SW 1271 (cell line): ENCODE data around the gene GDPD2.
"Not testable (repeated sequence)": the region's sequence is repeated elsewhere in the genome, so short reads cannot be mapped to it uniquely, and the experiment has no call there.

Experiments used
- DNase-seq, 2 experiments: peaks; one replicate each; lab custom pipeline; 2025; lab: John Stamatoyannopoulos, UW

GDPD2 gene

DNA sequence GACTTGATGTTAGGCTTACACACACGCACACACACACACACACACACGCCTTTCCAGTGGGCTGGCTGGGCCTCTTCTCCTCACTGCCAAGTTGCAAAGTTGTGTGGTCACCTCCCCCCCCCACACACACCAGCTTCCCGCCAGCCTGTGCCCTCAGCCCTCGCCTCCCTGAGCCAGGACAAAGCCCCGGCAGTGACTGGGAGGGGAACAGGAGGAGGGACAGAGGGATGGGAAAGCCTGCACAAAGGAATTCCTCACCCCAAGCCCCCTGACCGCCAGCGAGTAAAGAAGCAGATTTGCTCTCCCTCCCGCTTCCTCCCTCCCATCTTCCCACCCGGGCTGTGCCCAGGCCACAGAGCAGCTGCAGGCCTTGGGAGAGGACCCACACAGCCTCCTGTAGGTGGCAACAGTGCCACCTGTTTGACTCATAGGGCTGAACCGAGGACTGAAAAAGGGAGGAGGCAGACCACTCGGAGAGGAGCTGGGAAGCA lies at the start of gene GDPD2:
Gene GDPD2 (plus strand): TSS at position 464 of the 491 bp plus-strand sequence. CDS start 1,671 bp downstream, outside the sequence.
- DNase-seq, result no peak

DNA sequence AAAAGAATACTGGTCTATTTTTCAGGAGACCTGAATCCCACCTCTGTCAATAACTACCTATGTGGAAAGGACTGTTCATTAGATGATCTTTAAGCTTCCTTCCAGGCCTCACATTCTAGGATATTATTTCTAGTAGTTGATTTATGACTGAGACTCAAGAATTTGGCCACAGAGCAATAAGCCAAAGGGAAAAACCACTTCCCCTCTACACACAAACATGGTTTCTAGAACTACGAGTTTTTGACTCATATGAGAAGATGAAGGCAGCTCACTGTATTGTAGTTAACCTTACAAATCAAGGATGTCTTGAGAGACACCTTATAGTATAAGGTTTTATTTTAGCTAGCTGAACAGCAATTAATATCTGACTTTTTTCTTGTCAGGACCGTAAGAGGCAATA lies 36.9 kb upstream of the GDPD2 start:
- DNase-seq, result no peak

GRCh38 chrX:70398899-70399298 lies 24.2 kb upstream of the GDPD2 start:
- peak in 1 of 2 experiments; percentile 12 for DNase-seq

DNA sequence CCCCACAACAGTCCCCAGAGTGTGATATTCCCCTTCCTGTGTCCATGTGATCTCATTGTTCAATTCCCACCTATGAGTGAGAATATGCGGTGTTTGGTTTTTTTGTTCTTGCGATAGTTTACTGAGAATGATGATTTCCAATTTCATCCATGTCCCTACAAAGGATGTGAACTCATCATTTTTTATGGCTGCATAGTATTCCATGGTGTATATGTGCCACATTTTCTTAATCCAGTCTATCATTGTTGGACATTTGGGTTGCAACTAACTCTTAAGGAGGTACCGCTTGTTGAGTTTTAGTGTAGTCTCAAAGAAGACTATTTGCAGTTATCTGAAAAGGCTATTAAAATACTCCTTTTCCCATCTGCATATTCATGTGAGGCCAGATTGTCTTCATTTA lies 22.9 kb upstream of the GDPD2 start:
- not testable (repeated sequence) for DNase-seq

GRCh38 chrX:70402721-70403120 lies 20.4 kb upstream of the GDPD2 start:
- no peak for DNase-seq

- no peak for DNase-seq
Measured at GRCh38 chrX:70405003-70405402, 18.1 kb upstream of the GDPD2 start.

- no peak for DNase-seq
Measured at GRCh38 chrX:70410921-70411320, 12.2 kb upstream of the GDPD2 start.

- no peak for DNase-seq
Measured at GRCh38 chrX:70411475-70411874, 11.6 kb upstream of the GDPD2 start.

- DNase-seq, result no peak
Measured at GRCh38 chrX:70421618-70422017, 1.5 kb upstream of the GDPD2 start.

GRCh38 chrX:70423936-70424675 lies 992 bp downstream of the GDPD2 start:
- no peak for DNase-seq

- DNase-seq, result no peak
Measured at GRCh38 chrX:70424801-70425200, 1.7 kb downstream of the GDPD2 start.

DNA sequence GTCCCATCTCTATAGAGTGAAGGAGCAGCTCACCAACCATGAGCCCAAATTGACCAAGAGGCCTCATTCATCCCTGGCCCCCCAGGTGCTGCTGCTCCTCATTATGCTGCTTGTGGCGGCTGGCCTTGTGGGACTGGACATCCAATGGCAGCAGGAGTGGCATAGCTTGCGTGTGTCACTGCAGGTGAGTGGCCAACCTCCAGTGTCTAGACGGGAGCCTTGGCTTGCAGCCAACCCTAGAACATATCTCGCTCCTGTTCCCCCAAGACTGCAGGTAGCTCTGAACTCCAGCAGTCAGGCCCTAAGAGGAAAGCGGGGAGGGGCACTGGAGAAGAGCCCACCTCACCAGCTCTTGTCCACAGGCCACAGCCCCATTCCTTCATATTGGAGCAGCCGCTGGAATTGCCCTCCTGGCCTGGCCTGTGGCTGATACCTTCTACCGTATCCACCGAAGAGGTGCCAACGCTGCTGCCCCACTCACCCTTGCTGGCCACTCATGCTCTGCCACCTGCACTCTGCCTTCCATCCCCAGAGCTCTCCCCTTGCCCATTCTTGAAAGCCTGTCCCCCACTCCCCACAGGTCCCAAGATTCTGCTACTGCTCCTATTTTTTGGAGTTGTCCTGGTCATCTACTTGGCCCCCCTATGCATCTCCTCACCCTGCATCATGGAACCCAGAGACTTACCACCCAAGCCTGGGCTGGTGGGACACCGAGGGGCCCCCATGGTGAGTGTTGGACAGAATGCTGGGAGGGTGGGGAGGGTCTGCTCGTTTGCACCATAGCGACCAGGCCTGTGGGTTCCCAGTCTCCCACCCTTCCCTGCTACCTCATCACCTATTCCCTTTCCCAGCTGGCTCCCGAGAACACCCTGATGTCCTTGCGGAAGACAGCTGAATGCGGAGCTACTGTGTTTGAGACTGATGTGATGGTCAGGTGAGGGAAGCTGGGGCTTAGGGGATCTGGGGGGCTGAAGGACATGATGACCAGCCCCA lies 3.5 kb downstream of the GDPD2 start:
- no peak for DNase-seq

DNA sequence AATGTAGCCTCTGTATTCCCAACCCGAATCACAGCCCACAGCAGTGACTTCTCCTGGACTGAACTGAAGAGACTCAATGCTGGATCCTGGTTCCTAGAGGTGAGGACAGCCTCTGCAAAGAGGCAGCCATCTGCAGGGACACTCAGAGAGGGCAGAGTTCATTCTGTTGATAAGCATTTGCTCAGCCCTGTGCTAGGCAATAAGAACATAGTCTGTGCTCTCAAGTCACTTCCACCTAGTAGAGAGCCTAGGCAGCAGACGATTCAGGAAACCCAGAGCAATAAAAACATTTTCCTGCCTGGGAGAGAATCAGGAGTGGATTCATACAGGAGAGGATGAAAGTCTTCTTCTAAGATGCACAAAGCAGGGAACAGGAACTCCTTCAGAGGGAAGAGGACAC lies 4.3 kb downstream of the GDPD2 start:
- no peak for DNase-seq

DNA sequence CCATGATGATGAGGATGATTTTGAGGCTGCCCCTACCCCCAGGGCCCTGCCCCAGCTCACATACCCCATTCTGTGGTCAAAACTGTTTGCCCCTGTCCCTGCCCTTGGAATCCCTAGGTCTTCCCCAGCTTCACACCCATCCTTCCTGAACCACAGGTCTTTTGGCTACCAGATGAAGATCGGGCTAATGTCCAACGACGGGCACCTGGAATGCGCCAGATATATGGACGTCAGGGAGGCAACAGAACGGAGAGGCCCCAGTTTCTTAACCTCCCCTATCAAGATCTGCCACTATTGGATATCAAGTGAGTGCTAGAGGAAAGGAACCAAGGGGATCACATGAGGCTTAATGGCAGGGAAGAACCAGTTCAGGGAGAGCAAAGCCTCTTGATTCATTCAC lies 6.6 kb downstream of the GDPD2 start:
- no peak for DNase-seq

- no peak for DNase-seq
Measured at GRCh38 chrX:70432936-70433847, 10.1 kb downstream of the GDPD2 start.

DNA sequence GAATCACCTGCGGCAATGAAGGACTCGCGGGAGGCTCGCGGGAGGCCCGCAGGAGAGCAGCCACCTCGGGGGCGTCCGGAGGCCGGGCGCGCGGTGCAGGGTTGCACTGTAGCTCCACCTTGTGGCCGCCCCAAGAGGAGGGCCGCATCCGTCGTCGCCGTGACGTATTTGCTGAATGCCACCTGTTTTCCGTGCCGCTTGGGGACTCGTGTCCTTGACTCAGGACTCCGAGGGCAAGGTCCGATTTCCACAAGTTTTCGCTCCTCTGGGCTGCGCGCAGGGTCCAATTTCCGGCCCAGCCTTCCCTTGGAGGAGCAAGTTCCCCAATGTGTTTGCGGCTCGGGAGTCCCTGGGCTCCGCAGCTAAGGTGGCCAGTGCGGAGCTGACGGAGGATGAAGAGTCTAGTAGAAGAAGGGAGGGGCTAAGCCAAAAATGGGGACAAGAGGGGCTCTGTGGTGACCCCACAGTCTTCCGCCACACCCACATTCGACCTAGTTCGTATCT lies 10.8 kb downstream of the GDPD2 start:
- DNase-seq, result peak; percentile 3 to 46

GRCh38 chrX:70434352-70434866 lies 11.3 kb downstream of the GDPD2 start:
- peak; percentile 59 to 84 for DNase-seq

DNA sequence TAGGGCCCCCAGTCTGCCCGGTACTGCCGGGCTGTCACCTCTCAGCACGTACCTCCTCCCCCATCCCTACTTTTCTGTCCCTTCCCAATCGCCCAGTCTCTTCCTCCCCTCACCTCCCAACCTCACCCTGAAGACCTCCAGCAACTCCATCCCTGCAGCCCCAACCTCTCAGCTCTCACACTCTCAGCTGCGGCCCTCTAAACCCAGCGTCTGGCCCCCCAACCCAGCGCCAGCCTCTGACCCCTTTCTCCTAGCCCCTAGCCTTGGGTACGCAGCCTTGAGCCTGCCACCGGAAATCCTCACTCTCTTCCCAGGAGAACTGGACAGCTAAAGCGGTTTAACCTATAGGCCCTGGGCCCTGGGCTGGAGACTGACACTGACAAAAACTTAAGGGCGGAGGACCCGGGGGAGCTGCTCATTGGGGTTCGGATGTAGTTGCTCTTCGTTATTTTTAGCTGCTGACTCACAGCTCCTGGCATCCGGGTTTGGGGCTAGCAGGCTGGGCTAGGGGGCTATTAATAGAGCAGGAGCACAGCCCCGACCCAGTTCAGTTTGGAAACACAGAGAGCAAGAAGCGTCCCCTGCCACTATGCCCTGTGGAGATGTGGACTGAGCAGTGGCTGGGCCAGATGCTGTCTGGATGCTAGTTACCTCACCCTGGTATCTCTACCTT lies 11.9 kb downstream of the GDPD2 start:
- peak in 1 of 2 experiments; percentile 36 for DNase-seq

DNA sequence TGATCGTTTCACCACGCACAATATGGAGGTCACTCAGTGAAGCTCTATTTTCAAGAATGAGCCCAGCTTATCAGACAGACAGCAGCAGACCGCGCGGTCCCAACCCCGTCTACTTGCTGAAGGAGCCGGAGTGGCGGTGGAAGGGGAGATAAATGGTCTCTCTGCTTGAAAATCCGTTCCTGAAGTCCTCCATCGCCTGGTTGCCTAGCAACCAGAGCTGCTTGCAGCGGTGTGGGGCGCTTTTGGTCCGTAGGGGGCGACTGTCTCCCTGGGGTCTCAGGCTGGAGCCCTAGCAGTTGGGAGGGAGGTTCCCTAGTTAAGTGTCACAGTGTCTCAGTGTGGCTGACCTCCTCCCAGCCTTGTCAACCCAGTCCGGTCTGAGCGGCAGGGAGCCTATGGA lies 13.2 kb downstream of the GDPD2 start:
- DNase-seq, result no peak

- no peak for DNase-seq
Measured at GRCh38 chrX:70437011-70437410, 13.9 kb downstream of the GDPD2 start.
